IPS-20b (cell line): Measurements from ENCODE around the gene DNAJC15.
"Not testable (repeated sequence)": the region's sequence is repeated elsewhere in the genome, so short reads cannot be mapped to it uniquely, and the experiment has no call there.

Experiments used
- H3K27ac ChIP-seq: one replicate; pipeline ENCODE4 v1.5.1; 2013; ENCODE audit warnings: low read length
- H3K27me3 ChIP-seq: 2 replicates; pipeline ENCODE4 v1.6.1; 2013; ENCODE audit warnings: mild to moderate bottlenecking, low read length, inconsistent platforms; ENCODE audit not compliant: insufficient read depth
- H3K36me3 ChIP-seq: 2 replicates; pipeline ENCODE4 v1.6.1; 2013; ENCODE audit warnings: low read depth, mild to moderate bottlenecking, inconsistent platforms, low read length, moderate library complexity; ENCODE audit not compliant: insufficient read depth
- H3K4me1 ChIP-seq: 2 replicates; pipeline ENCODE4 v1.6.1; 2013; ENCODE audit warnings: mild to moderate bottlenecking, control low read depth, inconsistent platforms, low read length, moderate library complexity; ENCODE audit not compliant: insufficient read depth
- H3K4me3 ChIP-seq: 2 replicates; pipeline ENCODE4 v1.5.1; 2013; ENCODE audit warnings: mild to moderate bottlenecking, low read length, inconsistent platforms
- H3K9ac ChIP-seq: 2 replicates; pipeline ENCODE4 v1.6.1; 2013; ENCODE audit warnings: low read depth, mild to moderate bottlenecking, inconsistent platforms, low read length, moderate library complexity
- H3K9me3 ChIP-seq: 2 replicates; pipeline ENCODE4 v1.6.1; 2013; ENCODE audit warnings: mild to moderate bottlenecking, low read depth, low read length, inconsistent platforms; ENCODE audit not compliant: insufficient read depth

Gene DNAJC15

GRCh38 chr13:43033038-43033437 is 9.7 kb downstream of the DNAJC15 start:
- H3K27ac ChIP-seq, result no peak overlapping the region
- no peak overlapping the region for H3K4me3 ChIP-seq
- H3K9me3 ChIP-seq, result no peaks in the 10 kb centered on the region
- H3K36me3 ChIP-seq, result peaks cover 4% of the 10 kb centered on the region; the same call in 1 of the 2 replicates
- H3K9ac ChIP-seq, result no peak overlapping the region
- H3K27me3 ChIP-seq, result no peaks in the 10 kb centered on the region
- H3K4me1 ChIP-seq, result 0 out of 2 replicates have a peak, but pooled peaks cover 2% of the 10 kb centered on the region

GRCh38 chr13:43036351-43037250 is 13.2 kb downstream of the DNAJC15 start:
- no peaks in the 10 kb centered on the region for H3K36me3 ChIP-seq
- peaks cover 9% of the 10 kb centered on the region; the same call in 1 of the 2 replicates for H3K4me1 ChIP-seq
- no peak overlapping the region for H3K4me3 ChIP-seq
- H3K9me3 ChIP-seq, result no peaks in the 10 kb centered on the region
- no peak overlapping the region for H3K27ac ChIP-seq
- H3K27me3 ChIP-seq, result no peaks in the 10 kb centered on the region
- H3K9ac ChIP-seq, result no peak overlapping the region

GRCh38 chr13:43039966-43040365 is 16.6 kb downstream of the DNAJC15 start:
- Histone ChIP-seq H3K27ac (no peak overlapping the region), H3K4me1 (peaks cover 18% of the 10 kb centered on the region; the same call in 1 of the 2 replicates), H3K9ac (no peak overlapping the region), H3K4me3 (no peak overlapping the region), H3K36me3 (no peaks in the 10 kb centered on the region), H3K9me3 (no peaks in the 10 kb centered on the region), H3K27me3 (no peaks in the 10 kb centered on the region)

GRCh38 chr13:43040581-43041368 is 17.4 kb downstream of the DNAJC15 start:
- not testable (repeated sequence) for H3K36me3 ChIP-seq, H3K27ac ChIP-seq, H3K27me3 ChIP-seq, H3K9me3 ChIP-seq, H3K9ac ChIP-seq, H3K4me3 ChIP-seq
- peaks cover 20% of the 10 kb centered on the region; the same call in 1 of the 2 replicates for H3K4me1 ChIP-seq

GRCh38 chr13:43041369-43041921 is 18.1 kb downstream of the DNAJC15 start:
- Histone ChIP-seq H3K36me3 (no peaks in the 10 kb centered on the region), H3K9me3 (no peaks in the 10 kb centered on the region), H3K27ac (no peak overlapping the region), H3K4me1 (peaks cover 20% of the 10 kb centered on the region; the same call in 1 of the 2 replicates), H3K4me3 (no peak overlapping the region), H3K27me3 (no peaks in the 10 kb centered on the region), H3K9ac (no peak overlapping the region)

GRCh38 chr13:43042410-43042921 is 19.1 kb downstream of the DNAJC15 start:
- Histone ChIP-seq H3K27me3 (no peaks in the 10 kb centered on the region), H3K4me1 (peaks cover 18% of the 10 kb centered on the region; the same call in 1 of the 2 replicates), H3K9ac (no peak overlapping the region), H3K36me3 (no peaks in the 10 kb centered on the region), H3K4me3 (no peak overlapping the region), H3K9me3 (no peaks in the 10 kb centered on the region), H3K27ac (no peak overlapping the region)

- H3K9ac ChIP-seq, result no peak overlapping the region
- no peaks in the 10 kb centered on the region for H3K36me3 ChIP-seq
- no peaks in the 10 kb centered on the region for H3K9me3 ChIP-seq
- H3K4me1 ChIP-seq, result peaks cover 18% of the 10 kb centered on the region; the same call in 1 of the 2 replicates
- H3K27ac ChIP-seq, result no peak overlapping the region
- no peaks in the 10 kb centered on the region for H3K27me3 ChIP-seq
- no peak overlapping the region for H3K4me3 ChIP-seq
Measured at GRCh38 chr13:43044720-43045301, 21.4 kb downstream of the DNAJC15 start.

DNA sequence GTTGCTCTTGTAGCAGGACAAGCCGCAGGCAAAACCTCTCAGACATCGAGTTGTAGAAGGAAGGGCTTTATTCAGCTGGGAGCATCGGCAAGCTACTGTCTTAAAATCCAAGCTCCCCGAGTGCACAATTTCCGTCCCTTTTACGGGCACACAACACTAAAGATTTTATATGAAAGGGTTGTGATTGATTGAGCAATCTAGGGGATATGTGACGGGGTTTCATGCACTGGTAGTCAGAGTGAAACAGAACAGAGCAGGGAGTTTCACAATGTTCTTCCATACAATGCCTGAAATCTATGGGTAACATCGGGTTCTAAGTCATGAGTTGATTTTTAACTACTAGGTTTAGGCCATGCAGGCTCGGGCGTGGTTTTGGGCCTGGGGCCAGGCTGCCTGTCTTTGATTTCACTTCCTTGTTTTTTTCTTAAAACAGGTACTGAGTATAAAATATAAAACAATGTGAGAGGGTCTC is 22.0 kb downstream of the DNAJC15 start:
- H3K27me3 ChIP-seq, H3K9me3 ChIP-seq, H3K9ac ChIP-seq, H3K4me3 ChIP-seq, H3K27ac ChIP-seq, H3K36me3 ChIP-seq: not testable (repeated sequence)
- peaks cover 18% of the 10 kb centered on the region; the same call in 1 of the 2 replicates for H3K4me1 ChIP-seq

DNA sequence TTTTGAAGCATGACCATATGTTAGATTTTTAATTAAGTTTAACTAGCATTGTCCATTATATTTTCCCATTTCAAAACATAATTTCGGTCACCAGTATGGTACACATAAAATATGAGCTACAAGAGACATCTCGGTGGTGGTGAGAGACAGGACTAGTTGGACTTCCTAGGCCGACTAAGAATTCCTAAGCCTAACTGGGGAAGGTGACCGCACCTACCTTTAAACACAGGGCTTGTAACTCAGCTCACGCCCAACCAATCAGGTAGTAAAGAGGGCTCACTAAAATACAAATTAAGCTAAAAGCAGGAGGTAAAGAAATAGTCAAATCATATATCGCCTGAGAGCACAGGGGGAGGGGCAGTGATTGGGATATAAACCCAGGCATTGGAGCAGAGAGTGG is 22.9 kb downstream of the DNAJC15 start:
- Histone ChIP-seq H3K27ac (no peak overlapping the region), H3K27me3 (no peaks in the 10 kb centered on the region), H3K4me3 (no peak overlapping the region), H3K9ac (no peak overlapping the region), H3K36me3 (no peaks in the 10 kb centered on the region), H3K4me1 (peaks cover 14% of the 10 kb centered on the region; the same call in 1 of the 2 replicates), H3K9me3 (no peaks in the 10 kb centered on the region)

- peaks cover 37% of the 10 kb centered on the region; the same call in 1 of the 2 replicates for H3K4me1 ChIP-seq
- H3K27me3 ChIP-seq, result peaks cover 31% of the 10 kb centered on the region; the same call in 1 of the 2 replicates
- H3K27ac ChIP-seq, result no peak overlapping the region
- H3K9ac ChIP-seq, result peak overlapping the region; percentile 19; the same call in 1 of the 2 replicates
- no peaks in the 10 kb centered on the region for H3K9me3 ChIP-seq
- peak overlapping the region; percentile 56 for H3K4me3 ChIP-seq
- H3K36me3 ChIP-seq, result no peaks in the 10 kb centered on the region
Measured at GRCh38 chr13:43054803-43055802, 31.7 kb downstream of the DNAJC15 start.
